RWPE2 (cell line): Measurements from ENCODE around the gene CXXC1.
"Not testable (repeated sequence)": the region's sequence is repeated elsewhere in the genome, so short reads cannot be mapped to it uniquely, and the experiment has no call there.

Source experiments
- ATAC-seq: fragments of 200-7000 bp; cut with Tn5 transposase; 3 replicates; pipeline ENCODE4 v1.9.1; 2021; ENCODE audit warnings: low read depth
- DNase-seq: peaks from one replicate; pipeline ENCODE4 v3.0.0-alpha.2; 2020; ENCODE audit warnings: low spot score
- H3K27ac ChIP-seq: fragments of 450-650 bp; 2 replicates; pipeline ENCODE4 v1.5.1; 2017; ENCODE audit warnings: mild to moderate bottlenecking; ENCODE audit not compliant: poor library complexity, severe bottlenecking
- H3K27me3 ChIP-seq: fragments of 250-450 bp; sonication (Bioruptor Pico); 2 replicates; pipeline ENCODE4 v1.5.1; 2021; ENCODE audit warnings: mild to moderate bottlenecking, moderate library complexity; ENCODE audit not compliant: insufficient read depth, poor library complexity, severe bottlenecking
- H3K36me3 ChIP-seq: fragments of 250-450 bp; sonication (Bioruptor Pico); 2 replicates; pipeline ENCODE4 v1.5.1; 2020; ENCODE audit warnings: low read depth, mild to moderate bottlenecking, moderate library complexity
- H3K4me1 ChIP-seq: fragments of 250-450 bp; sonication (Bioruptor Pico); 2 replicates; pipeline ENCODE4 v1.5.1; 2021; ENCODE audit warnings: mild to moderate bottlenecking, moderate library complexity; ENCODE audit not compliant: insufficient read depth, poor library complexity, severe bottlenecking
- H3K4me3 ChIP-seq: fragments of 250-450 bp; sonication (Bioruptor Pico); 2 replicates; pipeline ENCODE4 v1.5.1; 2021; ENCODE audit warnings: mild to moderate bottlenecking, moderate library complexity; ENCODE audit not compliant: severe bottlenecking
- H3K9me3 ChIP-seq: fragments of 250-450 bp; sonication (Bioruptor Pico); 2 replicates; pipeline ENCODE4 v1.5.1; 2021; ENCODE audit warnings: mild to moderate bottlenecking, moderate library complexity; ENCODE audit not compliant: severe bottlenecking
- CTCF ChIP-seq: fragments of 450-650 bp; IDR thresholded peaks from one replicate; pipeline ENCODE4 v1.5.1; 2017; ENCODE audit warnings: mild to moderate bottlenecking, moderate library complexity; ENCODE audit not compliant: poor library complexity, severe bottlenecking

Gene CXXC1

GRCh38 chr18:50312296-50313030, 25.0 kb upstream of the CXXC1 start:
- DNase-seq (no peak), ATAC-seq (no peak)
- H3K27ac ChIP-seq: no peak overlapping the region
- H3K27me3 ChIP-seq: no peaks in the 10 kb centered on the region
- no peak for TF ChIP-seq CTCF
- no peaks in the 10 kb centered on the region for H3K36me3 ChIP-seq
- no peak overlapping the region for H3K4me3 ChIP-seq
- H3K4me1 ChIP-seq: peaks cover 11% of the 10 kb centered on the region
- no peaks in the 10 kb centered on the region for H3K9me3 ChIP-seq

- ATAC-seq: no peak
- peaks cover 11% of the 10 kb centered on the region for H3K4me1 ChIP-seq
- H3K36me3 ChIP-seq: no peaks in the 10 kb centered on the region
- H3K4me3 ChIP-seq: no peak overlapping the region
- H3K27me3 ChIP-seq: no peaks in the 10 kb centered on the region
- H3K9me3 ChIP-seq: no peaks in the 10 kb centered on the region
- H3K27ac ChIP-seq: no peak overlapping the region
- DNase-seq: no peak
- no peak for TF ChIP-seq CTCF
Observed at GRCh38 chr18:50311650-50312049, 24.2 kb upstream of the CXXC1 start.

- peaks cover under 1% of the 10 kb centered on the region for H3K9me3 ChIP-seq
- no peak for TF ChIP-seq CTCF
- no peak overlapping the region for H3K27ac ChIP-seq
- ATAC-seq: no peak
- no peak overlapping the region for H3K4me3 ChIP-seq
- H3K27me3 ChIP-seq: no peaks in the 10 kb centered on the region
- peaks cover 11% of the 10 kb centered on the region for H3K4me1 ChIP-seq
- H3K36me3 ChIP-seq: no peaks in the 10 kb centered on the region
- DNase-seq: no peak
Observed at GRCh38 chr18:50310080-50310479, 22.6 kb upstream of the CXXC1 start.

GRCh38 chr18:50308851-50309250, 21.4 kb upstream of the CXXC1 start:
- Histone ChIP-seq H3K27ac (peak overlapping the region; percentile 66), H3K4me1 (peaks cover 11% of the 10 kb centered on the region)

GRCh38 chr18:50307738-50308470, 20.4 kb upstream of the CXXC1 start:
- H3K4me1 ChIP-seq: peaks cover 11% of the 10 kb centered on the region
- no peak for TF ChIP-seq CTCF
- peak; percentile 94 for ATAC-seq
- no peaks in the 10 kb centered on the region for H3K36me3 ChIP-seq
- peak overlapping the region; percentile 28 for H3K4me3 ChIP-seq
- H3K27ac ChIP-seq: peak overlapping the region; percentile 66
- no peaks in the 10 kb centered on the region for H3K27me3 ChIP-seq
- peak; percentile 90 for DNase-seq
- peaks cover 2% of the 10 kb centered on the region for H3K9me3 ChIP-seq

More at GRCh38 chr18:50308851-50309250, 21.4 kb upstream of the CXXC1 start:
- not testable (repeated sequence) for ATAC-seq, H3K4me3 ChIP-seq, DNase-seq, H3K36me3 ChIP-seq, H3K27me3 ChIP-seq, H3K9me3 ChIP-seq
